Raji (cell line): ENCODE results near the gene KIZ.

ENCODE experiments used
- POLR2A ChIP-seq: IDR thresholded peaks from 2 replicates; pipeline ENCODE4 v1.6.1; 2011; ENCODE audit warnings: low read depth, low read length, control low read depth; ENCODE audit not compliant: insufficient read depth

Gene KIZ

GRCh38 chr20:21175433-21175832 is 49.6 kb downstream of the KIZ start:
- no peak for TF ChIP-seq POLR2A

DNA sequence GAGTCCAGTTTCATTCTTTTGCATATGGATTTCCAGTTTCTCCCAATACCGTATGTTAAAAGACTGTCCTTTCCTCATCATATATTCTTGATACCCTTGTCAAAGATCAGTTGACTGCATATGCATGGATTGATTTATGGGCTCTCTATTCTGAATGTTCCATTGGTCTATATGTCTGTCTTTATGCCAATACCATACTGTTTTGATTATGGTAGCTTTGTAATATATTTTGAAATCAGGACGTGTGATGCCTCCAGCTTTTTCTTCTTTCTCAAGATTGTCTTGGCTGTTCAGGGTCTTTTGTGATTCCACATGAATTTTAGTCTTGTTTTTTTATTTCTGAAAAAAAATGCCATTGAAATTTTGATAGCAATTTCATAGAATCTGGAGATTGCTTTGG is 51.9 kb downstream of the KIZ start:
- no peak for TF ChIP-seq POLR2A

- no peak for TF ChIP-seq POLR2A
Measured at GRCh38 chr20:21179757-21180156, 53.9 kb downstream of the KIZ start.

DNA sequence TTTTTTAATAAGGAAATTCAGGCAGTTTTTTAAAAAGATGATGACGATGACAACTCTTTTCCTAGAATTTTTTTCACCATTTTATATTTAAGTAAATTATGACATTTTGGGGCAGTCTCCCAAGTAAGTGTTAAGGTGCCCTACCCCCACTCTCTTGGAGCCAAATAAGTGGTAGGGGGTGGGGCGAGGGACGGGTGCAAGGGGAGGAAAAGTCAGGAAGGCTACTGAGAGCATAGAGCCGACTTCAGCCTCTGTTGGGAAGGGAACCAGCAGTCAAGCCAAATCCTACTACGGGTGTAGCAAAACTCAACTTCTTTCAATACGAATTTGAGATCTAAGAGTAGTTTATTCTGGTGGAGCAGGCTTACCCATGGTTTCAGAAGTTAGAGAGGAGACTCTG is 54.4 kb downstream of the KIZ start:
- TF ChIP-seq POLR2A = no peak

DNA sequence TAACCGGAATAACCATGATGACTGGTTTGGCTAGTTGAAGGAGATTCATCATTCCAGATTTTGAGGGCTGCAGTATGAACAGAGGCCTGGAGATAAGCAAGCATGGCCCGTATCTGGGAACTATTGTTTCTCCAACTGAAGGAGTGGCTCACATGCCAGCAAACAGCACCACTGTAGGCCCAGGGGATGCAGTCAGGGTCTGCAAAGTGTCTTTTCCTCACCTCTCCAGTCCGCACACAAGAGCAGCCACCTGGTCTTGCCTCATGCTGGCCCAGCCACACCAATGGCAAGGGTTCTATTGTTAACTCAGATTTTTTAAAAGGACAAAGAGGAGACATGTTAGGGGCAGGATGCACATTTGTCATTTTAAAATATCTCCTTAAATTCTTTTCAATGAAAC is 55.1 kb downstream of the KIZ start:
- TF ChIP-seq POLR2A = no peak

DNA sequence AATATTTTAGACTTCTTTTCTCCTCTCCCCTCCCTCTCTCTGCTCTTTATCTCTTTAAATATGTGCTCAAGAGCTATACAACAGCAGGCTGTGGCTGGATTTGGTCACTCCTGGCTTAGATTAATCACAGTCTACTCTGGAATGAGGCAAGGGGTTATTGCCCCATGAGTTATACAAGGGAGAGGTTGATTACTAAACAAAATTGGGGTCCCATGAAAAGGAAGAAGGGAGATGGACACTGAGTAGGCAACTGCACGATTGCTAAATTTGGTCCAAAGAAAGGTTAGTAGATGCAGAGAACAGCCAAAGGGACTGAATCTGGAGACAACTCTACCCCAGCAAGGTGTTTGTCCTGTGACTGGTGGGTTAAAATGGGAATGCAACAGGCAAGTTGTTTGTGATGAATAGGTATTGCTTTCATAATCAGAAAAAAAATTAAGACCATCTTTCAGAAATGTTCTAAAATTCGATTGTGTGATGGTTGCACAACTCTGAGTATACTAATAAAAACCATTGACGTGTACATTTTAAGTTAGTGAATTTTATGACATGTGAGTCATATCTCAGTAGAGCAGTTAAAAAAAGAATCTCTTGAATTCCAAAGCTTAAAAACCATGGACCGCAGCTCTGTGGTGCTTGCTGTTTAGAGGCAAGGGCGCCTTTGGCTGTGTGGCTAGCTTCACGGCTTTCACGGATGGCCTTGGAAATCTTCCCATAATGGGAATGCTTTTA is 57.1 kb downstream of the KIZ start:
- no peak for TF ChIP-seq POLR2A

- TF ChIP-seq POLR2A = no peak
Measured at GRCh38 chr20:21183722-21184121, 57.8 kb downstream of the KIZ start.

GRCh38 chr20:21184819-21185218 is 58.9 kb downstream of the KIZ start:
- TF ChIP-seq POLR2A = no peak

GRCh38 chr20:21185849-21186248 is 60.0 kb downstream of the KIZ start:
- TF ChIP-seq POLR2A = no peak

DNA sequence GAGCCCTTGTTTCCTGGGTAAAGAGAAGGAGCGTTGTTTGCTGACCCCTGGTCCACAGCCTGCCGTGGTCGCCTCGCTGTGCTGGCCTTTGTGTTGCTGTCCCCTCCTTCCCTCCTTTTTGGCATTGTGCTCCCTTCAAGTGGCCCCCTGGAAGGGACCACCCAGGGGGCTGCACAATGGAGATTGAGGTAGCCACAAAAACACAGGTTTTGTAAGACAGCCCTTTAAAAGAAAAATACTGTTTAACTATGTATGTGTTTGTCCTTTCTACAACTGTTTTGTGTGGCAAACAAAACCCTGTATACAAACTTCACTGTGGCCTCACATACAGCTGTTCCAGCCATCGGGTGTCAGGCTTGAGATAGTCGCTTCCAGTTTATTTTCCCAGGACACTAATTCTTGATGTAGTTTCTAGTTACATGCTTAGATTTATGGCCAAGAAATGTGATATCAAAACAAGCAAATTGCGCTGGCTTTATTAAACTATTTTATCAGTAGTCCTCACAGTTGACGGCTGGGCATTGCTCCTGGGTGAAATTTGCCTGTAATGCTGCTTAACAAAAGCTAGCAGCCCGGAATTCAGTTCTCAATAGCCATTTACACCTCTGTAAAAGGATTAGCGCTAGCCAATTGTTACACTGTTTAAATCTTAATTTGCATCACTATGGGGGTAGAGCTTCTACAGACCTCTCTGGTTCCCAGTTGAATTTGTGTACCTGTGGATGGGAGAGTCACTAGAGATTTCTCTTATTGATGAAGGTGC is 64.1 kb downstream of the KIZ start:
- TF ChIP-seq POLR2A = no peak

- TF ChIP-seq POLR2A = no peak
Measured at GRCh38 chr20:21190869-21191268, 65.0 kb downstream of the KIZ start.

DNA sequence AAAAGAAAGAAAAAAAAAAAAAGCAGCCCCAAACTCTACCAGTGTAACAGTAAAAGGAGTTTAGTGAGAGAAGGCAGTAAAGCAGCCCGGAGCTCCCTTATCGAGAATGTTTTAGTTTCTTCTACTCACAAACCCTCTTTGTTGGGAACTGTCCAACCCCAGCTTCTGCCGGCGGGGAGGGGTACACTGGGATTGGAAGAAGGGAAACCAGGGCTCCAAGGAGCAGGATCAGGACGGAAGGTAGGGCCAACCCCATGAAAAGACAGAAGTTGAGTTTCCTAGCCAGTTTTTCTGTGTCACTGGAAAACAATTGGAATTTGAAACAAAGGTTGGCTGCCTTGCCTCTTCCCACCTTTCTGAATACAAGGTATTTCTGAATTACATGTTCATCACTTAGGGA is 66.0 kb downstream of the KIZ start:
- TF ChIP-seq POLR2A = no peak

GRCh38 chr20:21202259-21202658 is 76.4 kb downstream of the KIZ start:
- no peak for TF ChIP-seq POLR2A

- no peak for TF ChIP-seq POLR2A
Measured at GRCh38 chr20:21203088-21203656, 77.3 kb downstream of the KIZ start.

GRCh38 chr20:21206584-21206983 is 80.7 kb downstream of the KIZ start:
- no peak for TF ChIP-seq POLR2A

DNA sequence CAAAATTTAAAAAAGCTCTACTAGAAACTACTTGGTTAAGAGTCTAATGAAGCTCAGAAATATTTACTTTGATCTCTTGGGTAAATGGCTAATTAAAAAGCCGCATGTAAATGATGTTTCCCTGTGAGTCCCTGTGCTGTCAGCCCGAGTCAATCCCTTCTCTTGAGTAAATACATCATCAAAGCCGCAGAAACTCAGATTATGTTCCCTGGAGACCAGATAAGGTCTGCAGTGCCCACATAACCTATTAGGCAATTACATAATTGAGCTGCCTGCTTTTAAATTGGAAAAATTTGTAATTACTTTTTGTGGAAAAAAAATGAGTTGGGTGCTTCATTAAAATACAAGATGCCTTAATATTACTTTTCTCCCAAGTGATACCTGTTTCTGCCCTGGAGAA is 83.1 kb downstream of the KIZ start:
- TF ChIP-seq POLR2A = no peak

DNA sequence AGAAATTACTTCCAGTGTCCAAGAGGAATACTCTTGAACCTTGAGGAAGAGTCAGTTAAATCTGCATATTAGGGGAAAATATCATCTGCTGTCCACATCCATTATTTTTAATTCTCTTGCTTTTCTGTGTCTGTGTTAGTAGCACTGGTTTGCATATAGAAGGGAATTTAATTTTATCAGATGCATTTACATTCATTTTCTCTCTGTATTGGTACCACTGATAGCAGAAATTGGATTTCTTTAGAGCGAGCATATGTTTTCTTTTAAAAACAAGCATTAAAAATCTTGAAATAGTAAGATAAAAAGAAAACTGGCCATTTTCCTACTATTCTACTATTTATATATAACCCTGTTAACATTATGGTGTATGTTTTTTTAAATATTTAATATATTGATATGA is 83.8 kb downstream of the KIZ start:
- TF ChIP-seq POLR2A = no peak

GRCh38 chr20:21213691-21214090 is 87.8 kb downstream of the KIZ start:
- no peak for TF ChIP-seq POLR2A
